IPS DF 4.7 (cell line): ENCODE data around the gene CRTC1.
"Not testable (repeated sequence)": the region's sequence is repeated elsewhere in the genome, so short reads cannot be mapped to it uniquely, and the experiment has no call there.

ENCODE experiments used
- DNase-seq: peaks from one replicate; pipeline ENCODE4 v3.0.0-alpha.2; 2013; ENCODE audit warnings: low spot score; ENCODE audit errors: extremely low read depth

CRTC1 gene

DNA sequence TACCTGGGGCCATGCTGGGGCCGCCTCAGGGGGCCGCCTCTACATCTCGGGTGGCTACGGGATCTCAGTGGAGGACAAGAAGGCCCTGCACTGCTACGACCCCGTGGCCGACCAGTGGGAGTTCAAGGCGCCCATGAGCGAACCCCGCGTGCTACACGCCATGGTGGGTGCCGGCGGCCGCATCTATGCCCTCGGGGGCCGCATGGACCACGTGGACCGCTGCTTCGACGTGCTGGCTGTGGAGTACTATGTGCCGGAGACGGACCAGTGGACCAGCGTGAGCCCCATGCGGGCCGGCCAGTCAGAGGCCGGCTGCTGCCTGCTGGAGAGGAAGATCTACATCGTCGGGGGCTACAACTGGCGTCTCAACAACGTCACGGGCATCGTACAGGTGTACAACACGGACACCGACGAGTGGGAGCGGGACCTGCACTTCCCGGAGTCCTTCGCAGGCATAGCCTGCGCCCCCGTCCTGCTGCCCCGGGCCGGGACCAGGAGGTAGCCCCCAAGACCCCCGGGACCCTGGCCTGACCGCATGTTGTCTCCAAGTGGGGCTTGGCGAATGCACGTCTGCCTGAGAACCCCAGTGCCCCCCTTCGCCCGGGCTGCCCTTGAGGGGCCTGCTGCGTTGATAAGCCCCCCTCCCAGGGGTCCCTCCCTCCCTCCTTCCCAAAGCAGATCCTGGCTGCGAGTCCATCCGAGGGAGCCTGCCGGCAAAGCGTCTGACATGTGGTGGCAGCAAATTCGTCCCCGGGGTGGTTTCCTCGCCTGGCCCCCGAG lies 14.5 kb upstream of the CRTC1 start:
- no peak for DNase-seq

DNA sequence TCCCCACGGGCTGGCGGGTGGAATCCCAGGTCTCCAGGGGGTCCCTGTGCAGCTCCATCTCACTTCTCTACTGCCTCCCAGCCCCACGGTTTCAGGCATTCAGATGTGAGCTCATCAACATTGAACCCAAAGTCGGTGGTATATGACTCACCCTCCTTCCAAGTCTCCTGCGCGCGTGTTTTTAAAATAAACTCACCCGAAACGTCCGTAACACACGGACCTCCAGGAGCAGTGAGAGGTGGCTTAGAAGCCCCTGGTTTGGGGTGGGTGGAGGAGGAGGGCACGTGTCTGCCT lies 14.0 kb upstream of the CRTC1 start:
- DNase-seq: no peak

DNA sequence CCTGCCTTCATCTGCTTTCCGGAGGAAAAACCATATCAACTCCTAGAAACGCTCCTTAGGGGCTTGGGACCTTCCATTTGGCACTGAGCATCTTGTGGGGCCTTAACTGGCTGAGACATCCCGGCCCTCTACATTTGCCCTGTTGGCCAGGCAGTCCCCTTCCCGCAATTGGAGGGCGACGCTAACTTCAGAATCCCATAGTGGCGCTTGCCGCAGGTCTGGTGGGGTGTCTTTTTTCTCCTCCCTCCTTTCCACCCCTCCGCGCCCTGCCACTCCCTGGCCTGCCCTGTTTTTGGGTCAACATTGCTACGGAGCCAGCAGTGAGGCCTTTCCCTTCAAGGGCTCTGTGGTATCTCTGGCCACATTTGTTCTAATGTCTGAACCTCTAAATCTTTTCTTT lies 13.6 kb upstream of the CRTC1 start:
- DNase-seq: no peak

DNA sequence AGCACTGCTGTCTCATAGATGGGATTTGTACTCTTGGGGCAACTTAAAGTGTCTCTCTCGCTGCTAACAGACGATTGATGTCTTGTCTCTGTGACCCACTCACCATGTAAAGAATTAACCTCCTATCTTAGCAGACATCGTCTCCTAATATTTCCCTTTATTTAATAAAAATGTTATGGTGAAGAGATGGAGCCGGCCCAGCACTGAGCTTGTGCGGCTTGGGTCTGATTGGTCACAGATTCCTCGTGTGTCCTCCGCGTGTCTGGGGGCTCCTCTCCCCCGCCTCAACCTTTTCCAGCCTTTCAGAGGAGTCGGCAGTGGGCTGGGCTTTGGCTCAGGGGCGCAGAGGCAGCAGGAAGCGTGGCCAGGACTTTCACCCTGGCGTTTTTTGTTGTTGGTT lies 13.2 kb upstream of the CRTC1 start:
- DNase-seq: no peak

DNA sequence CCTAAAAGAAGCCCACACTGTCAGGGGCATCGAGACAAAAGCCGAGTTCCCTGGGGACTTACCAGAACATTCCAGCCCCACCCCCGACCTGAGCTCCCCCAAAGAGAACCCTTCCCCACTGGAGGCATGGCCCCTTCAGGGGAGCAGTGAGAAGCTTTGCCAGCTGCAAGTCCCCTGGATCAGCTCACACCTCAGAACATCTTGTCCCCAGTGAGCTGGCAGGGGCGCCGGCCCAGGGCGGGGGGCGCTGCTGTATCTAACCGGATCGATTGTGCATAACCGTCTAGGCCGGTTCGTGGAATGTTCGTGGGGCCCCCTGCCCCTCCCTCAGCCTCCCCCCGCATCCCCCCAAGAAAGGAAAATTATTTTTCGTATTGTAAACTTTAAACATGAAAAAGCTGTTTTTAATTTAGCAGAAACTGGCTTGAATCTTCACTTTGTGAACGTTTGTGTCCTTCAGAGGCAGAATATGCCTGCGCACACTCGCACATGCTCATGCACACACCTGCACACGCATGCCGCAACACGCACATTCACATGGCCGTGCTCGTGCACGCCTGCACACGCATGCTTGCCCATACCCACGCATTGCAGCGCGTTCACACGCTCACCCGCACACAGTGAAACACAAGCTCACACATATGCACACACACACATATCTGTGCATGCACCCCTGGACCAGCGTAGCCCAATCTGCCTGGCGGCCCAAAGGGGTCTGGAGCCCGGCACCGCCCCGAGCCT lies 12.0 kb upstream of the CRTC1 start:
- DNase-seq: no peak

DNA sequence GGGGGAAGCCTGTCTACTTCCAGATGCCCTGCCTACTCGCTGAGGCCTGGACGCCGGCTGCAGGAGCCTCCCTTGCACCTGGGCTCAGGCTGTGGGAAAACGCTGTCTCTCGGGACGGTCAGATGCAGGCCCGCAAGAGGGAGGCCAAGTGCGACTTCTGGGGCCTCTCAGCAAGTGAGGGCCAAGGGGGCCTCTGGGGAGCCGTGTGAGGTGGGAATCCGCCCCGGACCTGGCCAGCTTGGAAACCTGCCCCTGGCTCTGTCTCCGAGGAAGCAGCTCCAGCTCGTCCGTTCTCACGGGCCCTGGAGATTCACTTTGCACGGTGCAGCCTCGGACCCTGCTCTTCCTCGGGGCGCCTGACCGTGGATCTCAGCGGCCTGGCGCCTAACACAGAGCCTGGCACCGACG lies 11.4 kb upstream of the CRTC1 start:
- no peak for DNase-seq

DNA sequence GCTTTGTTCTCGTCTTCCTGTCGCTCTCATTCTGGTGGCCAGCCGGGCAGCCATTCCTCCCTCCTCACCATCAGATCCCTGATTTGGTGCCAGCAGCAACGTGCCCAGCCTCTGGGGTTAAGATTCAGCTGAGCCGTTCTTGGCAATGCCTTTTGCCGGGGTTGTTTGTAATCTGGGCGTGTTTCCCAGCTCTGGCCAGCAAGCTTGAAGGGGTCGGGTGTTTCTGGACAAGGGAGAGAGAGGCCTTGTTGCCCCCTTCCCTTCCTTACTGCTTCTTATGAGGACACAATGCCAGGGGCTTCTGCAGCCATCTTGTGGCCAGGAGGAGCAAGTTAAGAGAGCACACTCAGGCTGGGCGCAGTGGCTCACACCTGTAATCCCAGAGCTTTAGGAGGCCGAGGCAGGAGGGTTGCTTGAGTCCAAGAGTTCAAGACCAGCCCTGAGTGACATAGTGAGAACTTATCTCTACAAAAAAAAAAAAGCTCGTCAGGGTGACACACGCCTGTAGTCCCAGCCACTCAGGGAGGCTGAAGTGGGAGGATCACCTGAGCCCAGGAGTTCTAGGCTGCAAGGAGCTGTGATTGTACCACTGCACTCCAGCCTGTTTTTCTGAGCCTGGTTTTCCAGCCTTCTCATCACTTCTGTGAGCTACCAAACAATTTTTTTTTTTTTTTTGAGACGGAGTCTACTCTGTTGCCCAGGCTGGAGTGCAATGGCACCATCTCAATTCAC lies 10.7 kb upstream of the CRTC1 start:
- DNase-seq: no peak

DNA sequence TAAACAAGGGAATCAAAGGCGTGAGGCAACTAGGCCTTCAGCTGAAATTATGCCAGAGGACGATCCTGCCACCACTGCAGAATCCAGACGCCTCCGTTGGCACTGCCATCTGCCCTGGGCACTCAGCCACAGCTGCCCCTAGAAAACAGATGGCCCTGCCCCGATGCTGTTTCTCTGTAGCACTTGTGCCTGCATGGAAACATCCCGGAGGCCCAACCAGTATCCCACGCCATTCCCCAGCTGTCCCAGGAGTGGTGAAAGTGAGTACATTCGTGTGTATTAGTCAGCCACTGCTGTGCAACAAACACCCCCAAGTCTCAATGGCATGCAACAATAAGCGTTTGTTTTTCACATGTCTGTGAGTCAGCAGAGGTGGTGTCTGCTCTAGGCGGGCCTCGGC lies 8.9 kb upstream of the CRTC1 start:
- no peak for DNase-seq

DNA sequence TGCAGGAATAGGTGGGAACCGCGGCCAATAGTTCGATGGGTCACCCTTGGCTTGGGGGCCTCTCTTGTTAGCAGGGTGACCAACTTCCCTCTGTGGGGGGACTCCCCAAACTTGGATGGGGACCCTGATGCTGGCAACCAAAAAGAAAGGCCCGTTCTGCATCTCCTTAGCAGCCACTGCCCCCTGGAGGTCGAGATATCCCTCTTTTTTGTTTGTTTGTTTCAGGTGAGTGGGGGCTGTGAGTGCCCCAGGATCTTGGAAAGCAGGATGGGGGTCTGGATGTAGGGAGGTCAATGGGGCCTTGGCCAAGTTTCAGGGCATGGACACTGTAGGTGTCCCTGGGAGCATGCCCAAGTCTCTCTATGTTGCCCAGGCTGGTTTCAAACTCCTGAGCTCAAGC lies 7.7 kb upstream of the CRTC1 start:
- DNase-seq: no peak

DNA sequence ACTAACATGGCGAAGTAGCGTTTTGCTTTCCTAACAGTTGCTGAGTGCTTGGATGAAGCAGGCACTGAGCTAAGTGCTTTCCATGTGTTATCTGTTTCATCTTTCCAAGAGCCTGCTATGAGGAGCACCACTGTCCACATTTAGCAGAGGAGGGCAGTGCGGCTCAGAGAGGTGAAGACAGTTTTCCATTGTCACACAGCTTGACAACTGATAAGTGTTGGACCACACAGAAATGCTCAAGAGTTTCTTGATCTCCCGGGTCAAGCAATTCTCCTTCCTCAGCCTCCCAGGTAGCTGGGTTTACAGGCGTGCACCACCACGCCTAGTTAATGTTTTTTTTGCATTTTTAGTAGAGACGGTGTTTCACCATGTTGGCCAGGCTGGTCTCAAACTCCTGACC lies 6.8 kb upstream of the CRTC1 start:
- no peak for DNase-seq

DNA sequence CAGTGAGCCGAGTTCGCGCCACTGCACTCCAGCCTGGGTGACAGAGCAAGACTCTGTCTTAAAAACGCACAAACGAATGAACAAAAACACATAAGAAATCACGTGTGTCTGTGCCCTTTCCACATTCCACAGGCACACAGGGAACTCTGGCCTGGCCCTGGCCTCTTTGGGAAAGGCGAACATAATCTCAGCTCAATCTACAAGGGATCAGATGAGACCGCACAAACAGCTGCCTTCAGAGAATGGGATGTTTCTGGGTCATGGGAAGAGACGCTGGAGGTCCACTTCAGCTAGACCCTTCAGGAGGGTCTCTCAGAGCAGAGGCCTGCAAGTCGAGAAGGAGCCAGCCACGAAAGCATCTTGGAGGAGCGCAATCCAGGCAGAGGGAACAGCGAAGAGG lies 6.3 kb upstream of the CRTC1 start:
- no peak for DNase-seq

DNA sequence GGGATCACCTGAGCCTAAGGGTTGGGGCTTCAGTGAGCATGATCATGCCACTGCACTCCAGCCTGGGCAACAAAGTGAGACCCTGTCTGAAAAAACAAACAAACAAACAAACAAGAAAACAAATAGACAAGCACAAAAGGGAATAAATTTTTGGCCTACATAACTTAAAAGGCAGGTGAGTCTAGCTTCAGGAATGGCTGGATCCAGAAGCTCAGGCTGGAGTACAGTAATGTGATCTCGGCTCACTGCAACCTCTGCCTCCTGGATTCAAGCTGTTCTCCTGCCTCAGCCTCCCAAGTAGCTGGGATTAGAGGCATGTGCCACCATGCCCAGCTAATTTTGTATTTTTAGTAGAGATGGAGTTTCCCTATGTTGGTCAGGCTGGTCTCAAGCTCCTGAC lies 3.3 kb upstream of the CRTC1 start:
- DNase-seq: not testable (repeated sequence)

DNA sequence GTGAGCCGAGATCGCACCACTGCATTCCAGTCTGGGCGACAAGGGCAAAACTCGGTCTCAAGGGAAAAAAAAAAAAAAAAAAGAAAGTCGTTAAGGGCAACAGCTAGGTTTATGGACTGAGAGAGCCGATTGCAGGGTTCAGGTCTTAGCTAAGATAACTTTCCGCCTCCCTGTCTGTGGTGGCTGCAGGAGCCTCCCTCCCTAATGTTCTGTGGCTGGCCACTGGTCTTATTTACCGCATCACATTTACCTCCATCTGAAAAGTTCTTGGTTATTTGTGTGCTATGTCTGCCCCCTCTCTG lies 722 bp upstream of the CRTC1 start:
- DNase-seq: no peak

DNA sequence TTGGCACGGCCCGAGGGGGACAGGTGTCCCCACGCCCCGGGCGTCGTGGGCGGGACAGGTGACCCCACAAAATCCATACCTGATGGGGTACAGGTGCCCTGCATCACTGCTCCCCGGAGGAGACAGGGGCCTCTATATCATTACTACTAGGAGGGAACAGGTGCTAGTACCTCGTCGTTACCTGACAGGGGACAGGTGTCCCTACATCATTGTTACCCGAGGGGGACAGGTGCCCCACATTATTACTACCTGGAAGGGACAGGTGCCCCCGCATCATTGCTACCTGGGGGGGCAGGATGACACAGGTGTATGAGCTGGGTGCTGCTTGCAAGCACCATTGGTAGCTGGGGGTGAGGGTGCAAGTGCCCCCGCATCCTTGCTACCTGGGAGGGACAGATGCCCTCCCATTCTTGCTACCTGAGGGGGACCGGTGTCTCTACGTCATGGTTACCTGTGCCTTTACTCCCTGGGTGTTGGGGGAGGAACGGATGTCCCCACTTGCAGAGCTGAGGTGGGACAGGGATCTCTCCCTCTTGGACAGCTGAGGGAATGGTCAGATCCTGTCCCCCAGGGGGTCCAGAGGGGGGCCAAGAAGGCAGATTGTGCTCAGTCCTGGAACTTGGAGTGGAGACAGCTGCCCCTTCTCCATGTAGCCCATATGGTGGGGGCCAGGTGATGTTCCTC lies 620 bp downstream of the CRTC1 start:
- no peak for DNase-seq

DNA sequence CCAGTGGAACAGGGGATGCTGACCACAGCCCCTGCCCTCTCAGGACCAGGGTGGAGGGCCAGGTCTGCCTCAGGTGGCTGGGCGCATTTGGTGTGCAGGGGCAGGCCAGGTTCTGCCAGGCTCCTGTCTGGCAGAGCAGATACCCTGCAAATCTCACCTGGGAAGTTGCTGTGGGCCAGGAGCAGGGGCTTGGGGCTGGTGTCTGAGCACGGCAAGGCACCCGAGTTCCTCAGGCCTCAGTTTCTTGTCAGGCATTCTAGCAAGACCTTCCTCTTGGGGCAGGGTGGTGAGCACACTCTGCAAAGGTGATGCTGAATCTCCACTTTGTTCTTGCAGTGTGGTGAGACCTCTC lies 1.1 kb downstream of the CRTC1 start:
- DNase-seq: no peak

DNA sequence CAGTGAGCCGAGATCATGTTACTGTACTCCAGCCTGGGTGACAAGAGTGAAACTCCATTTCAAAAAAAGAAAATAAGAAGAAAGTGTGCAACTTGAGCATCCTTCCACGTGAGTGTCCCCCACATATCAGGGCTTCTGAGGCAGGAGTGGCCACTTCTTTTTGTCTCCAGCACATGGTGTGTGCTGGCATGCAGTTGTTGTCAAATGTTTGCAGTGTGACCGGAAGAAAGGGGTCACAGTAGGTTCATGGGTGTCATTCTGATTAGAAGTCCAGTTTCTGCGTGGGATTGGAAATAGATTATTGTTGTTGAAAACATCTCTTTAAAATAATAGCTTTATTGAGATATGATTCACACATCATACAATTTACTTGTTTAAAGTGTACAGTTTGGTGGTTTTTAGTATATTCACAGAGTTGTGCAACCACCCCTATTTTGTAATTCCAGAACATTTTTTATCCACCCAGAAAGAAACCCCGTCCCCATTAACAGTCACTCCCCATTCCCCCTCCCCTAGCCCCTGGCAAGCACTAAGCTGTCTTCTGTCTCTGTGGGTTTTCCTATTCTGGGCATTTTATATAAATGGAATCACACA lies 2.2 kb downstream of the CRTC1 start:
- DNase-seq: no peak

DNA sequence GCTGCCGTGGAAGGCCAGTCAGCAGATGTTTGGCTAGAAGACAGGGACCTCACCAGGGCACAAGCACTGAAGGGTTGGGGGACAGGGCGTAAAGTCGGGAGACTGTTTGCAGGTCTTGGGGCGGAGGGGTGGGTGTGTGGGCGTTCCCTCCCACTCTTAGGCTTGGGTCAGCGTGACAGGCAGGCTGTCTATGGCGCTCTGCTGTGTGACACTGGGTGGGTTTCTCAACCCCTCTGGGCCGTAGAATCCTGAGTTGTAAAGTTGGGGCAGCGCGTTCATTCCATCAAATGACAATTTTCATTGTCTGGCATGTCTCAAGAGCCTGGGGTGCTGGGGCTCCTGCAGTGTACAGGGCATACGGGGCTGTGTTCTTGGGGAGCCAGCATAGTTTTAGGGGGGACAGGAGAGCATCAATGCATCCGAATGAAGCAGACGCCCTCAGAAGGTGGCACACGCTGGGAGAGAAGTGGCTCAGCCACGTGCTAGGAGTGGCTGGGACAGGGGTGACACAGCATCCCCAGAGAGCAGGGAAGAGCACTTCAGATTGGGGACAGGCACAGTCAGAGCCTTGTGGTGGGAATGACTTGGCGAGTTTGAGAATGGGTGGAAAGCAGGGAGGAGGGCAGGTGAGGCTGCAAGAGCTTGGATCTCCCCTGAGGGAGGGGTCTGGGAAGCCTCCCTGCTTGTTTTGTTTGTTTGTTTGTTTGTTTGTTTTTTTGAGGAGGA lies 4.4 kb downstream of the CRTC1 start:
- DNase-seq: no peak

DNA sequence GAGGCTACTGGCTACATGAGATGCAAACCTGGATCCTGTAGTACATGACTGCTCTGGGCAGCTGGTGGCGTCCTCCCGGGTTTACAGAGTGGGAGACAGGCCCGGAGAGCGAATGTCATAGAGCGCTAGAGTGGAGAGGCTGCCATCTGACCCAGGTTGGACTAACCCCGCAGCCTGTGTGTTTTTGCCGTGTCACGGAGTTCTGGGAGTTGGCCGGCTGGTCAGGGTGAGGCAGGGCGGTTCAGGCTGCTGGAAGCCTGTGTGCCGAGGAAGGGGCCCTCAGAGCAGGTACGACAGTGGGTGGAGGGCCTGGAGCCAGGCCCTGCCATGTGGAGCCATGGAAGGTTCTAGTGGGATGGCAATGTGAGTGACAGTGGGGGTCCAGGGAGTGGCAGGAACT lies 12.5 kb downstream of the CRTC1 start:
- no peak for DNase-seq

DNA sequence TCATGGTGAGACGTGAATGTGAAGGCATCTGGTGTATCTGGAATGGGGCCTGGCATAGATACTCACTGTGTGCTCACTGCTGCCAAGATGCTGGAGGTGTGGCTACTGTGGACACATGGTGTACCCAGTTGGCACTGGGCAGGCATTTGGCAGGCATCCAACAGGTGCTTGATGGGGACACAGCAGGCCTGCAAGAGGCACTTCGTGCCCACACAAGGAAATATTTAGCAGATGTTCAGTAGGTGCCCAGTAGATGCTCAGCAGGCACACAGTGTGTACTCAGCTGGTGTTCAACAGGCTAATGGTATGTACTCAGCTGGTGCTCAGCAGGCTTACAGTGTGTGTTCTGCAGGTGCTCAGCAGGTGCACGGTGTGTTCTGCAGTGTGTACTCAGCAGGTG lies 14.2 kb downstream of the CRTC1 start:
- DNase-seq: no peak

DNA sequence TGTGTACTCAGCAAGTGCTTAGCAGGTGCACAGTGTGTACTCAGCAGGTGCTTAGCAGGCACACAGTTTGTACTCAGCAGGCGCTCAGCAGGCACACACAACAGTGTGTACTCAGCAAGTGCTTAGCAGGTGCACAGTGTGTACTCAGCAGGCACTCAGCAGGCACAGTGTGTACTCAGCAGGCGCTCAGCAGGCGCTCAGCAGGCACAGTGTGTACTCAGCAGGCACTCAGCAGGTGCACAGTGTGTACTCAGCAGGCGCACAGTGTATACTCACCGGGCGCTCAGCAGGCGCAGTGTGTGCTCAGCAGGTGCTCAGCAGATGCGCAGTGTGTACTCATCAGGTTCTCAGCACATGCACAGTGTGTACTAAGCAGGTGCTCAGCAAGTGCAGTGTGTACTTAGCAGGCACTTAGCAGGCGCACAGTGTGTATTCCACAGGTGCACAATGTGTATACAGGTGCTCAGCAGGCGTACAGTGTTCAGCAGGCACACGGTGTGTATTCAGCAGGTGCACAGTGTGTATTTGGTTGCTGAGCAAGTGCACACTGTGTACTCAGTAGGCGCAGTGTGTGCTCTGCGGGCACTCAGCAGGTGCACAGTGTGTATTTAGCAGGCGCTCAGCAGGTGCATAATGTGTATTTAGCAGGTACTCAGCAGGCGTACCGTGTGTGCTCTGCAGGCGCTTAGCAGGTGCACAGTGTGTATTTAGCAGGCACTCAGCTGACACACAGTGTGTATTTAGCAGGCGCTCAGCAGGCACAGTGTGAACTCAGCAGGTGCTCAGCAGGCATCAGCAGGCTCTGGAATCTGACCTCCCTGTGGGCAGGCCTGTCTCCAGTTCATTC lies 15.1 kb downstream of the CRTC1 start:
- DNase-seq: no peak
